ENCODE data around the gene MMP28.

GRCh38 chr17:35748341-35748841 is 47.0 kb downstream of the MMP28 start:
- TF ChIP-seq CTCF (conservative IDR thresholded peaks at IDR 0.05), result no peak
- TF ChIP-seq ZFX (IDR thresholded peaks at IDR 0.05), result no peak
